SU-DHL-6 (cell line): Measurements from ENCODE around the gene SNTB2.

Experiments
- H2AFZ ChIP-seq: fragments of 200-600 bp; sonication (generic); 2 replicates; pipeline ENCODE4 v1.6.1; 2014; ENCODE audit warnings: low read depth, mild to moderate bottlenecking, moderate library complexity, mixed read lengths, antibody characterized with exemption, low read length; ENCODE audit not compliant: severe bottlenecking
- H3F3A ChIP-seq: fragments of 200-600 bp; shearing (Covaris generic); 2 replicates; pipeline ENCODE4 v1.6.0; 2016; ENCODE audit warnings: antibody characterized with exemption, mild to moderate bottlenecking; ENCODE audit not compliant: insufficient read depth
- H3K27ac ChIP-seq: fragments of 200-600 bp; sonication (generic); 2 replicates; pipeline ENCODE4 v1.5.1; 2016; ENCODE audit warnings: low read depth, mild to moderate bottlenecking, low read length, moderate library complexity, mixed read lengths
- H3K27me3 ChIP-seq: fragments of 200-600 bp; sonication (generic), shearing (Covaris generic); 2 replicates; pipeline ENCODE4 v1.6.0; 2014; ENCODE audit warnings: mild to moderate bottlenecking, low read length
- H3K36me3 ChIP-seq: fragments of 200-600 bp; sonication (generic); 2 replicates; pipeline ENCODE4 v1.6.1; 2014; ENCODE audit warnings: mild to moderate bottlenecking, low read length, mixed read lengths
- H3K4me2 ChIP-seq: fragments of 300-600, 200-600 bp; shearing (Covaris generic), sonication (generic); 2 replicates; pipeline ENCODE4 v1.6.0; 2014; ENCODE audit warnings: low read length, low read depth, mild to moderate bottlenecking; ENCODE audit not compliant: poor library complexity, severe bottlenecking
- H3K4me3 ChIP-seq: fragments of 200-600 bp; sonication (generic); 2 replicates; pipeline ENCODE4 v1.5.1; 2014; ENCODE audit warnings: antibody characterized with exemption, low read length, mild to moderate bottlenecking, mixed read lengths; ENCODE audit not compliant: insufficient read depth, poor library complexity, severe bottlenecking
- H3K79me2 ChIP-seq: fragments of 200-600 bp; sonication (generic); 2 replicates; pipeline ENCODE4 v1.6.1; 2014; ENCODE audit warnings: mild to moderate bottlenecking, low read length, moderate library complexity; ENCODE audit not compliant: insufficient read depth
- H3K9ac ChIP-seq: fragments of 200-600 bp; sonication (generic); 2 replicates; pipeline ENCODE4 v1.7.0; 2014; ENCODE audit warnings: mild to moderate bottlenecking, low read length
- H3K9me2 ChIP-seq: fragments of 200-600 bp; sonication (generic); replicated peaks from 2 replicates; pipeline ENCODE4 v1.6.1; 2014; ENCODE audit warnings: low read length; ENCODE audit not compliant: insufficient read depth
- H3K9me3 ChIP-seq: fragments of 200-600 bp; sonication (generic); 2 replicates; pipeline ENCODE4 v1.6.1; 2014; ENCODE audit warnings: low read length, mixed read lengths; ENCODE audit not compliant: insufficient read depth
- H4K20me1 ChIP-seq: fragments of 200-600 bp; sonication (generic); 2 replicates; pipeline ENCODE4 v1.6.1; 2014; ENCODE audit warnings: low read depth, mild to moderate bottlenecking, antibody characterized with exemption, low read length, moderate library complexity, mixed read lengths
- EZH2phosphoT487 ChIP-seq: fragments of 200-600 bp; sonication (generic), shearing (Covaris generic); conservative IDR thresholded peaks from 2 replicates; pipeline ENCODE4 v1.6.1; 2018; ENCODE audit warnings: mild to moderate bottlenecking, antibody characterized with exemption, low read length, moderate library complexity, mixed read lengths
- TF ChIP-seq, protein P1 (sequence below): fragments of 200-600 bp; sonication (generic); IDR thresholded peaks from one replicate; pipeline ENCODE4 v1.5.1; 2017; ENCODE audit warnings: antibody characterized with exemption, mild to moderate bottlenecking, low read length, moderate library complexity; ENCODE audit not compliant: insufficient read depth, poor library complexity, severe bottlenecking

SNTB2 gene

DNA sequence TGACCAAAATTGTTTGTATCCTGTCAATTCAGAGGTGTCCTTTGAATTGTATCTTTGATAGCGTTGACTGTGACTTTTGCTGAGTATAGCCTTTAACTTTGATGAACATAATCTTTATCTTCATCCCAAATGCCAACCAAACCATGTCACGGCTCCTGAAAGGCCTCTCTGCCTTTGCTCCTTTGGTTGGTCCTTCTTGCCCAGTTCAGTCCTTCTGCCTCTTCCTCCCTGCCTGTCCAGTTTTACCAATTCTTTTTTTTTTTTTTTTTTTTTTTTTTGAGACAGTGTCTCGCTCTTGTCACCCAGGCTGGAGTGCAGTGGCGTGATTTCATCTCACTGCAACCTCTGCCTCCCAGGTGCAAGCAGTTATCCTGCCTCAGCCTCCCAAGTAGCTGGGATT, 111.3 kb downstream of the SNTB2 start:
- Histone ChIP-seq H3K27me3 (no peaks in the 10 kb centered on the region), H3K9me2 (no peaks in the 10 kb centered on the region), H4K20me1 (no peaks in the 10 kb centered on the region), H3F3A (no peaks in the 10 kb centered on the region), H3K36me3 (no peaks in the 10 kb centered on the region; the same call in 1 of the 2 replicates), H3K9me3 (no peaks in the 10 kb centered on the region), H3K4me2 (no peak overlapping the region), H3K4me3 (no peak overlapping the region), H3K27ac (no peak overlapping the region), H3K9ac (no peak overlapping the region), H3K79me2 (no peaks in the 10 kb centered on the region), H2AFZ (no peak overlapping the region)
- TF ChIP-seq EZH2phosphoT487, result no peak
- TF ChIP-seq, protein P1, sequence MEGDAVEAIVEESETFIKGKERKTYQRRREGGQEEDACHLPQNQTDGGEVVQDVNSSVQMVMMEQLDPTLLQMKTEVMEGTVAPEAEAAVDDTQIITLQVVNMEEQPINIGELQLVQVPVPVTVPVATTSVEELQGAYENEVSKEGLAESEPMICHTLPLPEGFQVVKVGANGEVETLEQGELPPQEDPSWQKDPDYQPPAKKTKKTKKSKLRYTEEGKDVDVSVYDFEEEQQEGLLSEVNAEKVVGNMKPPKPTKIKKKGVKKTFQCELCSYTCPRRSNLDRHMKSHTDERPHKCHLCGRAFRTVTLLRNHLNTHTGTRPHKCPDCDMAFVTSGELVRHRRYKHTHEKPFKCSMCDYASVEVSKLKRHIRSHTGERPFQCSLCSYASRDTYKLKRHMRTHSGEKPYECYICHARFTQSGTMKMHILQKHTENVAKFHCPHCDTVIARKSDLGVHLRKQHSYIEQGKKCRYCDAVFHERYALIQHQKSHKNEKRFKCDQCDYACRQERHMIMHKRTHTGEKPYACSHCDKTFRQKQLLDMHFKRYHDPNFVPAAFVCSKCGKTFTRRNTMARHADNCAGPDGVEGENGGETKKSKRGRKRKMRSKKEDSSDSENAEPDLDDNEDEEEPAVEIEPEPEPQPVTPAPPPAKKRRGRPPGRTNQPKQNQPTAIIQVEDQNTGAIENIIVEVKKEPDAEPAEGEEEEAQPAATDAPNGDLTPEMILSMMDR, result no peak

DNA sequence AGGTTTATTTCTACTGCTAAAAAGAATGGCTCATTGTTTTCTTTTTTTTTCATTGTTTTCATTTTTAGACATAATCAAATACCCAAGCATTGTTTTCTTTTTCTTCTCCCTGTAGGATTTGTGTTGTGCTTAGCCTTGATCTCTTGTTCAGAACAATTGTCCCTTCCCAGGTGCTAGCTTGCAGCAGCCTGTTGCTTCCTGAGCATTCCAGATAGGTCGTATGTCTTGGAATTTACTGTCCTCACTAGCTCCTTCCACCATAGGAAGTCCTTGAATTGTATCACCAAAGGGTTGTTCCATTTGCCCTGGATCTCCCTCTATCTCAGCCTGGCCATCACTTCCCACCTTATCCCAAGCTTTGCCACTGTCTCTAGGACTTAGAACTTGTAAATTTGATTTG, 114.2 kb downstream of the SNTB2 start:
- no peak overlapping the region for H3K27ac ChIP-seq
- H3K9me2 ChIP-seq, result no peaks in the 10 kb centered on the region
- no peaks in the 10 kb centered on the region for H3K9me3 ChIP-seq
- no peaks in the 10 kb centered on the region for H3K27me3 ChIP-seq
- TF ChIP-seq, protein P1, result no peak
- TF ChIP-seq EZH2phosphoT487, result no peak
- H2AFZ ChIP-seq, result no peak overlapping the region
- no peaks in the 10 kb centered on the region for H4K20me1 ChIP-seq
- H3K79me2 ChIP-seq, result no peaks in the 10 kb centered on the region
- no peaks in the 10 kb centered on the region for H3F3A ChIP-seq
- no peak overlapping the region for H3K4me3 ChIP-seq
- no peak overlapping the region for H3K4me2 ChIP-seq
- H3K36me3 ChIP-seq, result no peaks in the 10 kb centered on the region; the same call in 1 of the 2 replicates
- H3K9ac ChIP-seq, result no peak overlapping the region

DNA sequence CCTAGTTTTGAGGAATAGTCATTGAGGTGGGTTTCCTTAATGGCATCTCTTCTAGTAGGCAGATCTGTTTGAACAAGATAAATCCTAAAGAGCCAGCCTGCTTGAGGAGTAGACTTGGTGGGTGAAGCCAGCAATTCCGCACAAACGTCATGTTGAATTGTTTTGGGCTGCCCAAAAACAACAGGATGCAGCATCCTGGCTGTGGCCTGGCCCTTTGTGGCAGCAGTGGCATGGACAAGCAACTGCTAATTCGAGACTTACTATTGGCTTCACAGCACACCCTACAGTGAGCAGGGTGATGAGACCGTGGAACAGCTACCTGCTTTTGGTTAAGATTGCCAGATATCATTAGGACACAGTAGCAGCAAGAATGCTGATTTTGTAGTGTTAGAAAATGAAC, 114.9 kb downstream of the SNTB2 start:
- Histone ChIP-seq H4K20me1 (no peaks in the 10 kb centered on the region), H3K79me2 (no peaks in the 10 kb centered on the region), H3K9me2 (no peaks in the 10 kb centered on the region), H3F3A (no peaks in the 10 kb centered on the region), H3K4me2 (no peak overlapping the region), H2AFZ (no peak overlapping the region), H3K27me3 (no peaks in the 10 kb centered on the region), H3K9ac (no peak overlapping the region), H3K4me3 (no peak overlapping the region), H3K27ac (no peak overlapping the region), H3K9me3 (no peaks in the 10 kb centered on the region), H3K36me3 (no peaks in the 10 kb centered on the region; the same call in 1 of the 2 replicates)
- TF ChIP-seq, protein P1, result no peak

DNA sequence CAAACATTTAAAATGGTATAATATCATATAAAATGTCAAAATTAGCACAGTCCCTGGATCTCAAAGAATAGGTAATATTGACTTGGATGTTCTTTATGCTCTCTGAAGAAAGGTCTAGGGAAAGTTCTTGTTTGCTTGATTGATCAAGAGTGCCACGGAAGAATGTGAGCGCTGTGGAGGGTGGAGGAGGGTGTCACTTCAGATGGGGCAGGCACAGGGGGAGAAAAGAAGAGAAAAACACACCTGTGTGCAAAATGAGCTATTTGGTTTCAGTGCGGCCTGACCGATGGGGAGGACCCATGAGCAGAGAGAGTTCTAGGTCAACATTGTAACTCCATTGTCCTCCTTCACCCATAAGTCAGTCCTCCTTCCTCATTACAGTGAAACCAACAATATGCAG, 115.3 kb downstream of the SNTB2 start:
- Histone ChIP-seq H3K27ac (no peak overlapping the region), H4K20me1 (no peaks in the 10 kb centered on the region), H3K27me3 (no peaks in the 10 kb centered on the region), H3K4me2 (no peak overlapping the region), H3K9me2 (no peaks in the 10 kb centered on the region), H3K4me3 (no peak overlapping the region), H3K36me3 (no peaks in the 10 kb centered on the region; the same call in 1 of the 2 replicates), H3K9ac (no peak overlapping the region), H3K9me3 (no peaks in the 10 kb centered on the region), H2AFZ (no peak overlapping the region), H3F3A (no peaks in the 10 kb centered on the region), H3K79me2 (no peaks in the 10 kb centered on the region)
- TF ChIP-seq, protein P1, result no peak
- no peak for TF ChIP-seq EZH2phosphoT487
